Natural killer cell (primary cell): ENCODE data around the gene NEUROD2. TPM values are rescaled to one million over a fixed set of nuclear protein-coding genes. Genes with fewer than 3 reads are reported as not detected.
A peak's percentile ranks its signal among the peaks of the same experiment; 100 is the strongest.

ENCODE experiments used
- ATAC-seq, 3 donors: fragments of 150-1000 bp in 2 of 3; fragments of 200-7000 bp in 1 of 3; cut with Tn5 transposase; 1 replicate in 1 of 3; 2 replicates in 2 of 3; pipeline ENCODE4 v1.10.0; 2021; ENCODE audit warnings: mild to moderate bottlenecking in 2 of 3, moderate library complexity in 2 of 3
- DNase-seq, 2 donors: peaks; one replicate each; pipeline versions ENCODE4 v3.0.0 to v3.0.0-alpha.2; 2013 to 2021; ENCODE audit warnings: mixed read lengths in 1 of 2
- H3K27ac ChIP-seq: one replicate; pipeline ENCODE4 v1.5.1; 2013; ENCODE audit warnings: mild to moderate bottlenecking, low read length
- H3K27me3 ChIP-seq: one replicate; pipeline ENCODE4 v1.6.1; 2013; ENCODE audit warnings: low read length; ENCODE audit not compliant: control insufficient read depth, insufficient read depth
- H3K36me3 ChIP-seq: one replicate; pipeline ENCODE4 v1.6.1; 2013; ENCODE audit warnings: low read length; ENCODE audit not compliant: control insufficient read depth, insufficient read depth
- H3K4me1 ChIP-seq: one replicate; pipeline ENCODE4 v1.6.1; 2013; ENCODE audit warnings: low read length; ENCODE audit not compliant: control insufficient read depth, insufficient read depth
- H3K4me3 ChIP-seq: one replicate; pipeline ENCODE4 v1.5.1; 2013; ENCODE audit warnings: low read length
- H3K9me3 ChIP-seq: one replicate; pipeline ENCODE4 v1.6.1; 2013; ENCODE audit warnings: low read length; ENCODE audit not compliant: control insufficient read depth, insufficient read depth
- H3K27ac Mint-ChIP-seq, 2 donors: one replicate each; pipeline ENCODE4 v1.8.0; 2022; ENCODE audit warnings: mild to moderate bottlenecking in 2 of 2, mixed read lengths in 2 of 2, moderate library complexity in 1 of 2
- H3K27me3 Mint-ChIP-seq, 2 donors: one replicate each; pipeline ENCODE4 v1.8.0; 2022; ENCODE audit warnings: low read depth in 2 of 2, mixed read lengths in 2 of 2
- H3K36me3 Mint-ChIP-seq: one replicate; pipeline ENCODE4 v1.8.0; 2022; ENCODE audit warnings: mixed read lengths
- H3K4me1 Mint-ChIP-seq, 2 donors: one replicate each; pipeline ENCODE4 v1.8.0; 2022; ENCODE audit warnings: mixed read lengths in 2 of 2
- H3K4me3 Mint-ChIP-seq: one replicate; pipeline ENCODE4 v1.8.0; 2022; ENCODE audit warnings: mild to moderate bottlenecking, moderate library complexity, mixed read lengths
- H3K9me3 Mint-ChIP-seq, 2 donors: one replicate each; pipeline ENCODE4 v1.8.0; 2022; ENCODE audit warnings: mixed read lengths in 2 of 2
- WGBS: methylation state at CpG from one replicate; pipeline ENCODE4 v1.1.7; 2013; ENCODE audit warnings: missing lambda C conversion rate; ENCODE audit not compliant: insufficient coverage; 5-methylcytosine and 5-hydroxymethylcytosine counted together
- intact Hi-C: fragments of 100-400 bp; cut with micrococcal nuclease; formaldehyde crosslinking; loops from one replicate; pipeline ENCODE4 v1.14.2; 2022
- total RNA-seq, 4 donors: library from RNA; stranded (reverse); fragments of 120-200 nt in 1 of 4; gene quantifications; one replicate each; pipeline versions ENCODE4 v1.2.3 to v1.2.4, GENCODE V29; 2013 to 2022
- TF ChIP-seq, protein P1 (sequence below): fragments of 200-600 bp; IDR thresholded peaks from one replicate; pipeline ENCODE4 v1.8.0; 2022; ENCODE audit warnings: antibody characterized with exemption

NEUROD2 gene
- total RNA-seq, 3 donors from 2014 or later (not counting 1 experiment from before 2014, with no cell fraction given): not detected

- DNase-seq: peak in 1 of 2 donors; percentile 10
- TF ChIP-seq, protein P1, sequence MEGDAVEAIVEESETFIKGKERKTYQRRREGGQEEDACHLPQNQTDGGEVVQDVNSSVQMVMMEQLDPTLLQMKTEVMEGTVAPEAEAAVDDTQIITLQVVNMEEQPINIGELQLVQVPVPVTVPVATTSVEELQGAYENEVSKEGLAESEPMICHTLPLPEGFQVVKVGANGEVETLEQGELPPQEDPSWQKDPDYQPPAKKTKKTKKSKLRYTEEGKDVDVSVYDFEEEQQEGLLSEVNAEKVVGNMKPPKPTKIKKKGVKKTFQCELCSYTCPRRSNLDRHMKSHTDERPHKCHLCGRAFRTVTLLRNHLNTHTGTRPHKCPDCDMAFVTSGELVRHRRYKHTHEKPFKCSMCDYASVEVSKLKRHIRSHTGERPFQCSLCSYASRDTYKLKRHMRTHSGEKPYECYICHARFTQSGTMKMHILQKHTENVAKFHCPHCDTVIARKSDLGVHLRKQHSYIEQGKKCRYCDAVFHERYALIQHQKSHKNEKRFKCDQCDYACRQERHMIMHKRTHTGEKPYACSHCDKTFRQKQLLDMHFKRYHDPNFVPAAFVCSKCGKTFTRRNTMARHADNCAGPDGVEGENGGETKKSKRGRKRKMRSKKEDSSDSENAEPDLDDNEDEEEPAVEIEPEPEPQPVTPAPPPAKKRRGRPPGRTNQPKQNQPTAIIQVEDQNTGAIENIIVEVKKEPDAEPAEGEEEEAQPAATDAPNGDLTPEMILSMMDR: no peak
- H3K27ac Mint-ChIP-seq: no peak overlapping the region
- peaks cover 66% of the 10 kb centered on the region for H3K27me3 ChIP-seq
- H3K27ac ChIP-seq: no peak overlapping the region
- H3K27me3 Mint-ChIP-seq: peaks cover 55 to 71% of the 10 kb centered on the region in 2 donors
- peaks cover 36% of the 10 kb centered on the region for H3K4me1 ChIP-seq
- intact Hi-C loops: no loop called here
- peaks cover 0 to 13% of the 10 kb centered on the region in 2 donors for H3K4me1 Mint-ChIP-seq
- H3K9me3 ChIP-seq: no peaks in the 10 kb centered on the region
- H3K4me3 Mint-ChIP-seq: no peak overlapping the region
- no peak overlapping the region for H3K4me3 ChIP-seq
- no peaks in the 10 kb centered on the region for H3K9me3 Mint-ChIP-seq
- H3K36me3 ChIP-seq: no peaks in the 10 kb centered on the region
- no peak for ATAC-seq
- 7% methylated on average over 31 of the region's 31 CpGs for WGBS
- no peaks in the 10 kb centered on the region for H3K36me3 Mint-ChIP-seq
Measured at GRCh38 chr17:39604911-39605491, 2.7 kb downstream of the NEUROD2 start.

GRCh38 chr17:39603304-39604016 is 4.3 kb downstream of the NEUROD2 start:
- Histone ChIP-seq H3K36me3 (no peaks in the 10 kb centered on the region), H3K9me3 (no peaks in the 10 kb centered on the region), H3K27ac (no peak overlapping the region), H3K4me3 (no peak overlapping the region), H3K27me3 (peaks cover 72% of the 10 kb centered on the region), H3K4me1 (peaks cover 42% of the 10 kb centered on the region)
- DNase-seq (peak in 1 of 2 donors; percentile 30), ATAC-seq (no peak)
- H3K27me3 Mint-ChIP-seq: peaks cover 43 to 71% of the 10 kb centered on the region in 2 donors
- WGBS: 9% methylated on average over 13 of the region's 14 CpGs
- H3K4me1 Mint-ChIP-seq: peaks cover 0 to 18% of the 10 kb centered on the region in 2 donors
- H3K36me3 Mint-ChIP-seq: no peaks in the 10 kb centered on the region
- TF ChIP-seq, protein P1: no peak
- H3K27ac Mint-ChIP-seq: no peak overlapping the region
- no peaks in the 10 kb centered on the region for H3K9me3 Mint-ChIP-seq
- intact Hi-C loops: no loop called here
- H3K4me3 Mint-ChIP-seq: no peak overlapping the region

- Histone ChIP-seq H3K27ac (no peak overlapping the region), H3K36me3 (no peaks in the 10 kb centered on the region), H3K4me3 (no peak overlapping the region), H3K9me3 (no peaks in the 10 kb centered on the region), H3K4me1 (peaks cover 42% of the 10 kb centered on the region), H3K27me3 (peaks cover 72% of the 10 kb centered on the region)
- peaks cover 39 to 73% of the 10 kb centered on the region in 2 donors for H3K27me3 Mint-ChIP-seq
- intact Hi-C loops: no loop called here
- no peaks in the 10 kb centered on the region for H3K9me3 Mint-ChIP-seq
- no peak overlapping the region for H3K27ac Mint-ChIP-seq
- H3K36me3 Mint-ChIP-seq: no peaks in the 10 kb centered on the region
- H3K4me3 Mint-ChIP-seq: no peak overlapping the region
- DNase-seq (no peak), ATAC-seq (no peak)
- H3K4me1 Mint-ChIP-seq: peaks cover 0 to 18% of the 10 kb centered on the region in 2 donors
- WGBS: 51% methylated on average over 3 of the region's 4 CpGs
- TF ChIP-seq, protein P1: no peak
Measured at GRCh38 chr17:39602533-39603303, 5.0 kb downstream of the NEUROD2 start.
